HepG2 (cell line): Measurements from ENCODE around the gene ZMIZ1. TPM values are rescaled to one million over a fixed set of nuclear protein-coding genes. Genes with fewer than 3 reads are reported as not detected.
A peak's percentile ranks its signal among the peaks of the same experiment; 100 is the strongest.

Experiments
- LCORL ChIP-seq, 2 experiments: fragments of 450-650 bp in 1 of 2; sonication (generic) in 1 of 2; formaldehyde crosslinking in 1 of 2; IDR thresholded peaks; 2 replicates each; pipeline versions ENCODE4 v1.5.0 to v1.6.1; 2017 to 2020; ENCODE audit warnings: antibody characterized with exemption in 1 of 2, missing genetic modification reagents in 1 of 2
- RERE ChIP-seq: IDR thresholded peaks from 2 replicates; pipeline ENCODE4 v1.6.1; 2016; ENCODE audit warnings: low read depth, missing genetic modification reagents, missing compliant biosample characterization
- STAT5B ChIP-seq: sonication (generic); formaldehyde crosslinking; IDR thresholded peaks from 2 replicates; pipeline ENCODE4 v1.4.0; 2020; ENCODE audit warnings: missing genetic modification reagents
- TCF12 ChIP-seq, 2 experiments: fragments of 450-650 bp in 1 of 2; sonication (generic) in 1 of 2; formaldehyde crosslinking in 1 of 2; IDR thresholded peaks; 2 replicates each; pipeline versions ENCODE4 v1.6.1 to v1.8.0; 2017 to 2022; ENCODE audit warnings: antibody characterized with exemption in 1 of 2, mild to moderate bottlenecking in 1 of 2, missing genetic modification reagents in 1 of 2, moderate library complexity in 1 of 2
- TMF1 ChIP-seq: sonication (generic); formaldehyde crosslinking; IDR thresholded peaks from 2 replicates; pipeline ENCODE4 v1.8.1; 2022; ENCODE audit warnings: low read depth, missing genetic modification reagents
- ZHX2 ChIP-seq, 2 experiments: sonication (generic) in 1 of 2; formaldehyde crosslinking in 1 of 2; IDR thresholded peaks; 2 replicates each; pipeline versions ENCODE4 v1.6.1 to v1.9.0; 2014 to 2022; ENCODE audit warnings: antibody characterized with exemption in 1 of 2, borderline replicate concordance in 1 of 2, inconsistent platforms in 1 of 2, low read depth in 1 of 2, missing genetic modification reagents in 1 of 2
- ZNF251 ChIP-seq: sonication (generic); formaldehyde crosslinking; IDR thresholded peaks from 2 replicates; pipeline ENCODE4 v1.9.0; 2021; ENCODE audit warnings: mild to moderate bottlenecking, missing genetic modification reagents
- ZNF784 ChIP-seq: sonication (generic); formaldehyde crosslinking; IDR thresholded peaks from 2 replicates; pipeline ENCODE4 v1.5.1; 2020; ENCODE audit warnings: missing genetic modification reagents, mild to moderate bottlenecking, borderline replicate concordance
- polyA plus RNA-seq, 8 experiments: library from polyadenylated mRNA; depleted of rRNA in 3 of 8; stranded (reverse) in 7 of 8; unstranded in 1 of 8; fragments of >200 nt; fragmentation: Illumina TruSeq in 4 of 8; extraction: Trizol in 4 of 8; gene quantifications; 2 replicates each; pipeline versions ENCODE4 v1.2.1 to v1.2.3, GENCODE V29; 2011 to 2016; ENCODE audit warnings: low read depth in 4 of 8, missing spikeins in 1 of 8, mixed read lengths in 1 of 8; ENCODE audit not compliant: insufficient read depth in 1 of 8
- total RNA-seq, 5 experiments: library from RNA; depleted of rRNA; stranded (reverse); fragments of >200 nt; fragmentation: Illumina TruSeq; extraction: Trizol; gene quantifications; 2 replicates each; pipeline ENCODE4 v1.2.3, GENCODE V29; 2016; ENCODE audit warnings: low read depth in 1 of 5
- TF ChIP-seq, protein P1 (sequence below): sonication (generic); formaldehyde crosslinking; IDR thresholded peaks from 2 replicates; pipeline ENCODE4 v1.5.1; 2020; ENCODE audit warnings: missing genetic modification reagents, mild to moderate bottlenecking, borderline replicate concordance
- TF ChIP-seq, protein P2 (sequence below): IDR thresholded peaks from 2 replicates; pipeline ENCODE4 v1.6.1; 2018; ENCODE audit warnings: missing genetic modification reagents

Gene ZMIZ1
- total and polyA plus RNA-seq, 2 of the 13 experiments (the other 11 are each of a cell fraction or from before 2014, with no cell fraction given) = 5.3 to 10.2 TPM

GRCh38 chr10:79105150-79105739, 36.5 kb downstream of the ZMIZ1 start (continued):
- TF ChIP-seq LCORL (IDR thresholded peaks at IDR 0.05) = no peak
- TF ChIP-seq LCORL (CRISPR knock-in tag; IDR thresholded peaks at IDR 0.05) = peak; percentile 65
- no peak for TF ChIP-seq ZHX2 (IDR thresholded peaks at IDR 0.05; ENCODE audit: low read depth)
- TF ChIP-seq ZHX2 (CRISPR knock-in tag; IDR thresholded peaks at IDR 0.05; ENCODE audit: borderline replicate concordance) = no peak
- TF ChIP-seq, protein P1, sequence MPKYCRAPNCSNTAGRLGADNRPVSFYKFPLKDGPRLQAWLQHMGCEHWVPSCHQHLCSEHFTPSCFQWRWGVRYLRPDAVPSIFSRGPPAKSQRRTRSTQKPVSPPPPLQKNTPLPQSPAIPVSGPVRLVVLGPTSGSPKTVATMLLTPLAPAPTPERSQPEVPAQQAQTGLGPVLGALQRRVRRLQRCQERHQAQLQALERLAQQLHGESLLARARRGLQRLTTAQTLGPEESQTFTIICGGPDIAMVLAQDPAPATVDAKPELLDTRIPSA (CRISPR knock-in tag) = no peak
- no peak for TF ChIP-seq STAT5B (CRISPR knock-in tag)
- TF ChIP-seq TMF1 (CRISPR knock-in tag) = no peak
- TF ChIP-seq ZNF784 (CRISPR knock-in tag) = no peak
- TF ChIP-seq, protein P2, sequence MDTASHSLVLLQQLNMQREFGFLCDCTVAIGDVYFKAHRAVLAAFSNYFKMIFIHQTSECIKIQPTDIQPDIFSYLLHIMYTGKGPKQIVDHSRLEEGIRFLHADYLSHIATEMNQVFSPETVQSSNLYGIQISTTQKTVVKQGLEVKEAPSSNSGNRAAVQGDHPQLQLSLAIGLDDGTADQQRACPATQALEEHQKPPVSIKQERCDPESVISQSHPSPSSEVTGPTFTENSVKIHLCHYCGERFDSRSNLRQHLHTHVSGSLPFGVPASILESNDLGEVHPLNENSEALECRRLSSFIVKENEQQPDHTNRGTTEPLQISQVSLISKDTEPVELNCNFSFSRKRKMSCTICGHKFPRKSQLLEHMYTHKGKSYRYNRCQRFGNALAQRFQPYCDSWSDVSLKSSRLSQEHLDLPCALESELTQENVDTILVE = no peak
- no peak for TF ChIP-seq ZNF251 (CRISPR knock-in tag)
- no peak for TF ChIP-seq TCF12 (IDR thresholded peaks at IDR 0.05)
- TF ChIP-seq TCF12 (CRISPR knock-in tag; IDR thresholded peaks at IDR 0.05) = no peak
- TF ChIP-seq RERE = no peak
